Fibroblast of skin of scalp (primary cell): Measurements from ENCODE around the gene XRCC2.
"Not testable (repeated sequence)": the region's sequence is repeated elsewhere in the genome, so short reads cannot be mapped to it uniquely, and the experiment has no call there.

Experiments
- DNase-seq: peaks from one replicate; pipeline ENCODE4 v3.0.0-alpha.2; 2013

The XRCC2 gene

GRCh38 chr7:152663931-152664330 is 12.0 kb downstream of the XRCC2 start:
- no peak for DNase-seq

GRCh38 chr7:152663148-152663740 is 12.7 kb downstream of the XRCC2 start:
- DNase-seq: no peak

- DNase-seq: no peak
These were observed 14.5 kb downstream of the XRCC2 start for GRCh38 chr7:152661479-152661878.

- no peak for DNase-seq
These were observed 15.9 kb downstream of the XRCC2 start for GRCh38 chr7:152660021-152660420.

GRCh38 chr7:152654971-152655370 is 21.0 kb downstream of the XRCC2 start:
- DNase-seq: no peak

- DNase-seq: no peak
These were observed 26.7 kb downstream of the XRCC2 start for GRCh38 chr7:152649220-152649619.

- DNase-seq: no peak
These were observed 28.9 kb downstream of the XRCC2 start for GRCh38 chr7:152647009-152647408.

GRCh38 chr7:152646579-152646978 is 29.4 kb downstream of the XRCC2 start:
- not testable (repeated sequence) for DNase-seq

- no peak for DNase-seq
These were observed 31.9 kb downstream of the XRCC2 start for GRCh38 chr7:152643979-152644559.

- no peak for DNase-seq
These were observed 34.6 kb downstream of the XRCC2 start for GRCh38 chr7:152641384-152641783.

- DNase-seq: no peak
These were observed 35.1 kb downstream of the XRCC2 start for GRCh38 chr7:152640829-152641228.

- DNase-seq: no peak
These were observed 37.9 kb downstream of the XRCC2 start for GRCh38 chr7:152637920-152638580.

- no peak for DNase-seq
These were observed 38.8 kb downstream of the XRCC2 start for GRCh38 chr7:152637161-152637560.

GRCh38 chr7:152636441-152636840 is 39.5 kb downstream of the XRCC2 start:
- DNase-seq: no peak

GRCh38 chr7:152633504-152633903 is 42.4 kb downstream of the XRCC2 start:
- no peak for DNase-seq

- no peak for DNase-seq
These were observed 42.9 kb downstream of the XRCC2 start for GRCh38 chr7:152633072-152633471.

- DNase-seq: not testable (repeated sequence)
These were observed 47.2 kb downstream of the XRCC2 start for GRCh38 chr7:152628772-152629171.

- no peak for DNase-seq
These were observed 51.7 kb downstream of the XRCC2 start for GRCh38 chr7:152624228-152624627.

- DNase-seq: no peak
These were observed 54.5 kb downstream of the XRCC2 start for GRCh38 chr7:152621426-152621825.

GRCh38 chr7:152619027-152619739 is 56.8 kb downstream of the XRCC2 start:
- DNase-seq: no peak

GRCh38 chr7:152618427-152618826 is 57.5 kb downstream of the XRCC2 start:
- DNase-seq: no peak

- no peak for DNase-seq
These were observed 58.9 kb downstream of the XRCC2 start for GRCh38 chr7:152617056-152617455.

GRCh38 chr7:152615031-152615741 is 60.8 kb downstream of the XRCC2 start:
- no peak for DNase-seq
